HG03442 (cell line): ENCODE results near the gene FAM163B.

ENCODE experiments used
- ATAC-seq: cut with Tn5 transposase; IDR thresholded peaks from one replicate; pipeline ENCODE4 v1.9.1; 2021; ENCODE audit warnings: mild to moderate bottlenecking, moderate library complexity; ENCODE audit not compliant: unreplicated experiment

FAM163B gene

GRCh38 chr9:133601746-133602145, 7.4 kb downstream of the FAM163B start:
- no peak for ATAC-seq

GRCh38 chr9:133600739-133601138, 8.4 kb downstream of the FAM163B start:
- no peak for ATAC-seq

- no peak for ATAC-seq
Observed at GRCh38 chr9:133599470-133600173, 9.6 kb downstream of the FAM163B start.

GRCh38 chr9:133598978-133599377, 10.2 kb downstream of the FAM163B start:
- ATAC-seq, result no peak

GRCh38 chr9:133597316-133597957, 11.8 kb downstream of the FAM163B start:
- no peak for ATAC-seq

GRCh38 chr9:133595910-133596309, 13.3 kb downstream of the FAM163B start:
- no peak for ATAC-seq

- ATAC-seq, result no peak
Observed at GRCh38 chr9:133594310-133594709, 14.9 kb downstream of the FAM163B start.

- ATAC-seq, result no peak
Observed at GRCh38 chr9:133593587-133594253, 15.5 kb downstream of the FAM163B start.

GRCh38 chr9:133592731-133593409, 16.3 kb downstream of the FAM163B start:
- ATAC-seq, result no peak

- ATAC-seq, result no peak
Observed at GRCh38 chr9:133591985-133592384, 17.2 kb downstream of the FAM163B start.

GRCh38 chr9:133591116-133591910, 17.9 kb downstream of the FAM163B start:
- no peak for ATAC-seq

GRCh38 chr9:133590231-133590855, 18.8 kb downstream of the FAM163B start:
- no peak for ATAC-seq

- no peak for ATAC-seq
Observed at GRCh38 chr9:133589454-133590227, 19.5 kb downstream of the FAM163B start.

- ATAC-seq, result no peak
Observed at GRCh38 chr9:133587466-133587865, 21.7 kb downstream of the FAM163B start.

- ATAC-seq, result no peak
Observed at GRCh38 chr9:133587051-133587450, 22.1 kb downstream of the FAM163B start.

GRCh38 chr9:133585481-133586351, 23.5 kb downstream of the FAM163B start:
- no peak for ATAC-seq

- no peak for ATAC-seq
Observed at GRCh38 chr9:133584559-133585476, 24.4 kb downstream of the FAM163B start.
